ENCODE data around the gene SPEM3. TPM values are rescaled to one million over a fixed set of nuclear protein-coding genes. Genes with fewer than 3 reads are reported as not detected.

The SPEM3 gene
- total and polyA plus RNA-seq, 2 donors (not counting 3 experiments of a cell fraction or from before 2014, with no cell fraction given) = not detected

DNA sequence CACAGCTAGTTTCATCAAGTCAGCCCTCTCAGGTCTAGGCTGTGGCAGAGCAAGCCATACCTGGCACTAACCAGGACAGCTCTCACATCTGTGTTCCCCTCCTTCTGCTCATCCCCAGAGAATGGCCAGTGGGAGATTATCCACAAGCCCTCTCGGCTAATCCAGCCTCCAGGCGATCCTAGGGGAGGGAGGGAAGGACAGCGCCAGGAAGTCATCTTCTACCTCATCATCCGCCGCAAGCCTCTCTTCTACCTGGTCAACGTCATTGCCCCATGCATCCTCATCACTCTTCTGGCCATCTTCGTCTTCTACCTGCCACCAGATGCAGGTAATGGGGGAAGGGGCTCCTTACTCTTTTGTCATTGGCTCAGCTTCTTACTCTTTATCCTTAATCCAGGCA lies 19.8 kb downstream of the SPEM3 start:
- no peaks in the 10 kb centered on the region for H3K9me3 ChIP-seq (replicated peaks; ENCODE audit: control insufficient read depth, insufficient read depth, low read length)
- TF ChIP-seq JUN (IDR thresholded peaks at IDR 0.05; ENCODE audit: borderline replicate concordance, insufficient read depth, insufficient read length, low read depth) = no peak
- TF ChIP-seq GATA2 (IDR thresholded peaks at IDR 0.05; ENCODE audit: insufficient read depth, insufficient read length, low read depth, low read length) = no peak
- TF ChIP-seq, protein P1, sequence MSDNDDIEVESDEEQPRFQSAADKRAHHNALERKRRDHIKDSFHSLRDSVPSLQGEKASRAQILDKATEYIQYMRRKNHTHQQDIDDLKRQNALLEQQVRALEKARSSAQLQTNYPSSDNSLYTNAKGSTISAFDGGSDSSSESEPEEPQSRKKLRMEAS (IDR thresholded peaks at IDR 0.05; ENCODE audit: insufficient read depth, insufficient read length) = no peak
- no peak for TF ChIP-seq FOS (IDR thresholded peaks at IDR 0.05; ENCODE audit: borderline replicate concordance, insufficient read depth, low read length)
- no peak for TF ChIP-seq POLR2AphosphoS5 (IDR thresholded peaks at IDR 0.05; ENCODE audit: insufficient read depth, low read depth, low read length)
- TF ChIP-seq MYC (IDR thresholded peaks at IDR 0.05; ENCODE audit: low read depth, low read length) = no peak
- TF ChIP-seq POLR2A (IDR thresholded peaks at IDR 0.05; ENCODE audit: low read depth, low read length) = no peak
- no peak for TF ChIP-seq EZH2 (IDR thresholded peaks at IDR 0.05; ENCODE audit: borderline replicate concordance, low read depth, low read length, severe bottlenecking)
- TF ChIP-seq, protein P2, sequence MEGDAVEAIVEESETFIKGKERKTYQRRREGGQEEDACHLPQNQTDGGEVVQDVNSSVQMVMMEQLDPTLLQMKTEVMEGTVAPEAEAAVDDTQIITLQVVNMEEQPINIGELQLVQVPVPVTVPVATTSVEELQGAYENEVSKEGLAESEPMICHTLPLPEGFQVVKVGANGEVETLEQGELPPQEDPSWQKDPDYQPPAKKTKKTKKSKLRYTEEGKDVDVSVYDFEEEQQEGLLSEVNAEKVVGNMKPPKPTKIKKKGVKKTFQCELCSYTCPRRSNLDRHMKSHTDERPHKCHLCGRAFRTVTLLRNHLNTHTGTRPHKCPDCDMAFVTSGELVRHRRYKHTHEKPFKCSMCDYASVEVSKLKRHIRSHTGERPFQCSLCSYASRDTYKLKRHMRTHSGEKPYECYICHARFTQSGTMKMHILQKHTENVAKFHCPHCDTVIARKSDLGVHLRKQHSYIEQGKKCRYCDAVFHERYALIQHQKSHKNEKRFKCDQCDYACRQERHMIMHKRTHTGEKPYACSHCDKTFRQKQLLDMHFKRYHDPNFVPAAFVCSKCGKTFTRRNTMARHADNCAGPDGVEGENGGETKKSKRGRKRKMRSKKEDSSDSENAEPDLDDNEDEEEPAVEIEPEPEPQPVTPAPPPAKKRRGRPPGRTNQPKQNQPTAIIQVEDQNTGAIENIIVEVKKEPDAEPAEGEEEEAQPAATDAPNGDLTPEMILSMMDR (IDR thresholded peaks at IDR 0.05; ENCODE audit: extremely low read depth in 1 of 2, insufficient read depth in 1 of 2, low read depth in 1 of 2, low read length in 2 of 2) = no peak
- intact Hi-C loops (cut with micrococcal nuclease) (no loop called here), dilution Hi-C loops (cut with MboI; ENCODE audit: extremely low pct_ligation_motif_present, low sequenced_read_pairs) (no loop called here)
- H3K79me2 ChIP-seq (ENCODE audit: control insufficient read depth, insufficient read depth, low read length) = no peaks in the 10 kb centered on the region
- no peak overlapping the region for H2AFZ ChIP-seq (ENCODE audit: low read depth, low read length)
- H3K4me2 ChIP-seq (ENCODE audit: insufficient read depth, low read length) = no peak overlapping the region
- H3K4me3 ChIP-seq (replicated peaks in 1 of 3; ENCODE audit: insufficient read depth in 1 of 3, low read depth in 1 of 3, low read length in 3 of 3) = no peak overlapping the region
- DNase-seq (ENCODE audit: low read depth, low spot score) = no peak
- CTCF ChIA-PET = interaction anchor here (1.2 to 1.7 kb wide), 3 partner anchors 8 to 12 kb away, joined by 3 to 4 read pairs (median 3); partner anchors contain the start of gene FGF11
- H3K36me3 ChIP-seq (ENCODE audit: control insufficient read depth in 2 of 2, extremely low read depth in 1 of 2, insufficient read depth in 2 of 2, low read length in 2 of 2) = no peaks in the 10 kb centered on the region
- no peaks in the 10 kb centered on the region for H4K20me1 ChIP-seq (replicated peaks; ENCODE audit: control insufficient read depth, extremely low read depth, insufficient read depth, low read length)
- peaks cover 19% of the 10 kb centered on the region in 2 experiments for H3K27me3 ChIP-seq (ENCODE audit: control insufficient read depth in 2 of 2, insufficient read depth in 2 of 2, low read length in 2 of 2)
- H3K9ac ChIP-seq (replicated peaks; ENCODE audit: extremely low read depth, insufficient read depth, low read length) = no peak overlapping the region
- peaks cover 11% of the 10 kb centered on the region for H3K4me1 ChIP-seq (ENCODE audit: control insufficient read depth, extremely low read depth, insufficient read depth, low read length)
- POLR2A ChIA-PET = no interaction called here
- H3K27ac ChIP-seq (ENCODE audit: insufficient read depth, low read depth, low read length) = no peak overlapping the region
- H3K9me1 ChIP-seq (replicated peaks; ENCODE audit: control insufficient read depth, extremely low read depth, insufficient read depth, low read length) = no peaks in the 10 kb centered on the region
- no peak for FAIRE-seq
- BruUV-seq (replicated peaks) = no TSS peak

Measured in endothelial cell of umbilical vein (primary cell).